Upper lobe of left lung (tissue), 6 donors: ENCODE data around the gene RUNX2. TPM values are rescaled to one million over a fixed set of nuclear protein-coding genes. Genes with fewer than 3 reads are reported as not detected.

Source experiments
- ATAC-seq, 2 donors: fragments of 200-7000 bp; cut with Tn5 transposase; one replicate each; pipeline ENCODE4 v1.9.1; 2022; ENCODE audit warnings: mild to moderate bottlenecking in 2 of 2, moderate library complexity in 2 of 2; ENCODE audit not compliant: low FRiP score in 2 of 2
- DNase-seq, 2 donors: peaks; one replicate each; pipeline ENCODE4 v3.0.0-alpha.2; 2019 to 2020
- H3K27ac ChIP-seq, 4 donors: fragments of 200-600 bp; sonication (generic); one replicate each; pipeline ENCODE4 v1.5.1; 2016 to 2019
- H3K27me3 ChIP-seq, 4 donors: fragments of 200-600 bp; sonication (generic); one replicate each; pipeline ENCODE4 v1.5.1; 2017 to 2019
- H3K36me3 ChIP-seq, 4 donors: fragments of 200-600 bp; sonication (generic); one replicate each; pipeline ENCODE4 v1.5.1; 2016 to 2019
- H3K4me1 ChIP-seq, 4 donors: fragments of 200-600 bp; sonication (generic); one replicate each; pipeline ENCODE4 v1.5.1; 2018 to 2019
- H3K4me3 ChIP-seq, 4 donors: fragments of 200-600 bp; sonication (generic); one replicate each; pipeline ENCODE4 v1.5.1; 2017 to 2019; ENCODE audit warnings: mild to moderate bottlenecking in 2 of 4, moderate library complexity in 1 of 4
- H3K9me3 ChIP-seq, 4 donors: fragments of 200-600 bp; sonication (generic); one replicate each; pipeline ENCODE4 v1.5.1; 2018 to 2019
- CTCF ChIP-seq, 6 experiments: fragments of 450-650 bp in 4 of 6; fragments of 200-600 bp in 2 of 6; sonication (generic) in 2 of 6; IDR thresholded peaks; one replicate each; pipeline ENCODE4 v1.5.1; 2016 to 2019; ENCODE audit warnings: antibody characterized with exemption in 6 of 6
- EP300 ChIP-seq, 4 donors: sonication (generic); formaldehyde crosslinking; IDR thresholded peaks; one replicate each; pipeline ENCODE4 v1.5.1; 2017; ENCODE audit warnings: antibody characterized with exemption in 4 of 4, control low read depth in 2 of 4
- POLR2A ChIP-seq, 4 donors: fragments of 450-650 bp; IDR thresholded peaks; one replicate each; pipeline ENCODE4 v1.5.1; 2016 to 2017; ENCODE audit warnings: antibody characterized with exemption in 4 of 4, mild to moderate bottlenecking in 2 of 4
- POLR2AphosphoS5 ChIP-seq, 2 donors: sonication (generic); formaldehyde crosslinking; IDR thresholded peaks; one replicate each; pipeline ENCODE4 v1.5.1; 2017; ENCODE audit warnings: antibody characterized with exemption in 2 of 2
- WGBS, 2 donors: methylation state at CpG; one replicate each; pipeline ENCODE4 v1.1.5; 2017 to 2018; 5-methylcytosine and 5-hydroxymethylcytosine counted together
- total RNA-seq, 6 donors: library from RNA; depleted of rRNA in 4 of 6; stranded (reverse); fragments of >200 nt in 4 of 6; gene quantifications; one replicate each; pipeline versions ENCODE4 v1.1.0 to v1.2.1, GENCODE V29; 2016 to 2021
- donor health status: DM: no; HTN: no; CAD: no; lungs with moderate emphysema.
- donor health status: DM: no; HTN: yes; CAD: no; lungs with severe emphysema.

Gene RUNX2
- total RNA-seq, 6 donors from 2014 or later = 2.6 to 12.2 (median 5.5) TPM

GRCh38 chr6:45633272-45633908 is 305.3 kb downstream of the RUNX2 start:
- Histone ChIP-seq H3K4me1 (no peaks in the 10 kb centered on the region), H3K4me3 (no peak overlapping the region), H3K27ac (no peak overlapping the region), H3K36me3 (no peaks in the 10 kb centered on the region), H3K9me3 (no peaks in the 10 kb centered on the region), H3K27me3 (no peaks in the 10 kb centered on the region)
- WGBS, 2 donors = 82 to 85% methylated on average over 6 of the region's 6 CpGs
- TF ChIP-seq EP300 (IDR thresholded peaks at IDR 0.05) = no peak
- TF ChIP-seq POLR2AphosphoS5 (IDR thresholded peaks at IDR 0.05) = no peak
- no peak for TF ChIP-seq CTCF (IDR thresholded peaks at IDR 0.05)
- TF ChIP-seq POLR2A (IDR thresholded peaks at IDR 0.05) = no peak
- no peak for ATAC-seq
- no peak for DNase-seq

- no peak for ATAC-seq
These were observed 306.1 kb downstream of the RUNX2 start for GRCh38 chr6:45634231-45634630.

GRCh38 chr6:45635284-45635867 is 307.2 kb downstream of the RUNX2 start:
- no peaks in the 10 kb centered on the region for H3K9me3 ChIP-seq
- H3K36me3 ChIP-seq = no peaks in the 10 kb centered on the region
- no peaks in the 10 kb centered on the region for H3K4me1 ChIP-seq
- no peaks in the 10 kb centered on the region for H3K27me3 ChIP-seq
- TF ChIP-seq POLR2AphosphoS5 (IDR thresholded peaks at IDR 0.05) = no peak
- TF ChIP-seq CTCF (IDR thresholded peaks at IDR 0.05) = no peak
- TF ChIP-seq EP300 (IDR thresholded peaks at IDR 0.05) = no peak
- TF ChIP-seq POLR2A (IDR thresholded peaks at IDR 0.05) = no peak
- DNase-seq (no peak), ATAC-seq (no peak)
- H3K27ac ChIP-seq = no peak overlapping the region
- H3K4me3 ChIP-seq = no peak overlapping the region
- 66 to 68% methylated on average over 8 of the region's 8 CpGs for WGBS, 2 donors

More at GRCh38 chr6:45634231-45634630, 306.1 kb downstream of the RUNX2 start:
- Histone ChIP-seq H3K4me3 (no peak overlapping the region), H3K27me3 (no peaks in the 10 kb centered on the region), H3K27ac (no peak overlapping the region), H3K36me3 (no peaks in the 10 kb centered on the region), H3K9me3 (no peaks in the 10 kb centered on the region), H3K4me1 (no peaks in the 10 kb centered on the region)
- TF ChIP-seq EP300 (IDR thresholded peaks at IDR 0.05) (no peak), POLR2A (IDR thresholded peaks at IDR 0.05) (no peak), POLR2AphosphoS5 (IDR thresholded peaks at IDR 0.05) (no peak), CTCF (IDR thresholded peaks at IDR 0.05) (no peak)
- no peak for DNase-seq
- WGBS, 2 donors = 88 to 90% methylated on average over 4 of the region's 4 CpGs

- WGBS, 2 donors = 72 to 80% methylated on average over 3 of the region's 3 CpGs
- TF ChIP-seq CTCF (IDR thresholded peaks at IDR 0.05) (no peak), POLR2A (IDR thresholded peaks at IDR 0.05) (no peak), POLR2AphosphoS5 (IDR thresholded peaks at IDR 0.05) (no peak), EP300 (IDR thresholded peaks at IDR 0.05) (no peak)
- DNase-seq (no peak), ATAC-seq (no peak)
- H3K4me1 ChIP-seq = no peaks in the 10 kb centered on the region
- H3K27me3 ChIP-seq = no peaks in the 10 kb centered on the region
- no peaks in the 10 kb centered on the region for H3K36me3 ChIP-seq
- no peak overlapping the region for H3K4me3 ChIP-seq
- no peak overlapping the region for H3K27ac ChIP-seq
- H3K9me3 ChIP-seq = no peaks in the 10 kb centered on the region
These were observed 308.9 kb downstream of the RUNX2 start for GRCh38 chr6:45637056-45637455.
